Thyroid gland (tissue), 4 donors: ENCODE measurements around the gene MKI67.

Experiments
- POLR2A ChIP-seq, 2 donors: fragments of 450-650 bp; IDR thresholded peaks; one replicate each; pipeline ENCODE4 v1.6.1; 2017; ENCODE audit warnings: antibody characterized with exemption in 2 of 2, mild to moderate bottlenecking in 2 of 2, moderate library complexity in 1 of 2
- TF ChIP-seq, protein P1 (sequence below), 6 experiments: fragments of 200-600 bp in 3 of 6; fragments of 450-650 bp in 3 of 6; sonication (generic) in 3 of 6; IDR thresholded peaks; one replicate each; pipeline ENCODE4 v1.5.1; 2016 to 2019; ENCODE audit warnings: antibody characterized with exemption in 6 of 6, mild to moderate bottlenecking in 2 of 6, inconsistent platforms in 1 of 6, moderate library complexity in 1 of 6

DNA sequence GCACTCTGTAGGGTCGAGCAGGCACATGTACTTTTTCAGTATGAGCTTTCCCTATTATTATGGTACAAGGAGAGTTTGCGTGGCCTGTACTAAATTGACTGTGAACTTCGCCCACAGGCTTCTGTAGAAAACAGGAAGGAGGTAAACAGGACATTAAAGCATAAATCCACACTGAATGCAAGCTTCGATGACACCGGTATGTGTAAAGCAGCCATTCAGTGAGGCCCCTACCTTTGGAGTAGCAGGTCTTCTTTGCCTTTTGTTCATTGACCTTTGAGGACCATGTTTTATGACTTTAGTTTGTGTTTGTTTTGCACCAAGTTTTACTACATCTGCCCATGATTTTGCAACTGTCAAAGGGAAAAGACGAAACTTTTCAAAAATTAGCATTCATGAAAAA is 14.5 kb downstream of the MKI67 start:
- no peak for TF ChIP-seq POLR2A (IDR thresholded peaks at IDR 0.05)
- TF ChIP-seq, protein P1, sequence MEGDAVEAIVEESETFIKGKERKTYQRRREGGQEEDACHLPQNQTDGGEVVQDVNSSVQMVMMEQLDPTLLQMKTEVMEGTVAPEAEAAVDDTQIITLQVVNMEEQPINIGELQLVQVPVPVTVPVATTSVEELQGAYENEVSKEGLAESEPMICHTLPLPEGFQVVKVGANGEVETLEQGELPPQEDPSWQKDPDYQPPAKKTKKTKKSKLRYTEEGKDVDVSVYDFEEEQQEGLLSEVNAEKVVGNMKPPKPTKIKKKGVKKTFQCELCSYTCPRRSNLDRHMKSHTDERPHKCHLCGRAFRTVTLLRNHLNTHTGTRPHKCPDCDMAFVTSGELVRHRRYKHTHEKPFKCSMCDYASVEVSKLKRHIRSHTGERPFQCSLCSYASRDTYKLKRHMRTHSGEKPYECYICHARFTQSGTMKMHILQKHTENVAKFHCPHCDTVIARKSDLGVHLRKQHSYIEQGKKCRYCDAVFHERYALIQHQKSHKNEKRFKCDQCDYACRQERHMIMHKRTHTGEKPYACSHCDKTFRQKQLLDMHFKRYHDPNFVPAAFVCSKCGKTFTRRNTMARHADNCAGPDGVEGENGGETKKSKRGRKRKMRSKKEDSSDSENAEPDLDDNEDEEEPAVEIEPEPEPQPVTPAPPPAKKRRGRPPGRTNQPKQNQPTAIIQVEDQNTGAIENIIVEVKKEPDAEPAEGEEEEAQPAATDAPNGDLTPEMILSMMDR (IDR thresholded peaks at IDR 0.05): no peak
